DND-41 (cell line): ENCODE results near the gene DAB1.

ENCODE experiments used
- ATAC-seq: fragments of 200-7000 bp; cut with Tn5 transposase; 3 replicates; pipeline ENCODE4 v1.9.1; 2021; ENCODE audit warnings: low read depth; ENCODE audit not compliant: insufficient read depth
- DNase-seq: peaks from one replicate; pipeline ENCODE4 v3.0.0-alpha.2; 2020
- H2AFZ ChIP-seq: 2 replicates; pipeline ENCODE4 v1.6.0; 2012; ENCODE audit warnings: low read depth, low read length
- H3K27ac ChIP-seq: 2 replicates; pipeline ENCODE4 v1.5.1; 2012; ENCODE audit warnings: low read length, inconsistent platforms
- H3K27me3 ChIP-seq: fragments of 200-600 bp; sonication (generic); 2 replicates; pipeline ENCODE4 v1.6.0; 2012; ENCODE audit warnings: low read length, mild to moderate bottlenecking, inconsistent platforms; ENCODE audit not compliant: insufficient read depth, poor library complexity
- H3K36me3 ChIP-seq: 2 replicates; pipeline ENCODE4 v1.5.1; 2012; ENCODE audit warnings: low read length, inconsistent platforms; ENCODE audit not compliant: insufficient read depth
- H3K4me1 ChIP-seq: 2 replicates; pipeline ENCODE4 v1.5.1; 2012; ENCODE audit warnings: mild to moderate bottlenecking, low read length; ENCODE audit not compliant: insufficient read depth
- H3K4me2 ChIP-seq: 2 replicates; pipeline ENCODE4 v1.6.0; 2012; ENCODE audit warnings: mild to moderate bottlenecking, moderate library complexity, low read length, inconsistent platforms; ENCODE audit not compliant: insufficient read depth
- H3K4me3 ChIP-seq, 2 experiments: fragments of 200-600 bp in 1 of 2; shearing (Covaris generic) in 1 of 2; 2 replicates each; pipeline ENCODE4 v1.5.1; 2012 to 2016; ENCODE audit warnings: inconsistent platforms in 2 of 2, low read length in 2 of 2, mild to moderate bottlenecking in 2 of 2, low read depth in 1 of 2, moderate library complexity in 1 of 2
- H3K79me2 ChIP-seq: 2 replicates; pipeline ENCODE4 v1.6.0; 2012; ENCODE audit warnings: low read length, inconsistent platforms; ENCODE audit not compliant: insufficient read depth
- H3K9ac ChIP-seq: 2 replicates; pipeline ENCODE4 v1.6.0; 2012; ENCODE audit warnings: low read depth, mild to moderate bottlenecking, inconsistent platforms, low read length, moderate library complexity
- H3K9me3 ChIP-seq: 2 replicates; pipeline ENCODE4 v1.5.1; 2012; ENCODE audit warnings: low read length, moderate library complexity, mild to moderate bottlenecking, inconsistent platforms; ENCODE audit not compliant: insufficient read depth, severe bottlenecking
- H4K20me1 ChIP-seq: 2 replicates; pipeline ENCODE4 v1.6.0; 2012; ENCODE audit warnings: low read length; ENCODE audit not compliant: insufficient read depth
- EZH2 ChIP-seq: IDR thresholded peaks from 3 replicates; pipeline ENCODE4 v1.6.1; 2012; ENCODE audit warnings: borderline replicate concordance, low read depth, mild to moderate bottlenecking, moderate library complexity, low read length, inconsistent platforms; ENCODE audit not compliant: severe bottlenecking
- TF ChIP-seq, protein P1 (sequence below): IDR thresholded peaks from 2 replicates; pipeline ENCODE4 v1.5.1; 2012; ENCODE audit warnings: borderline replicate concordance, low read length, moderate library complexity, mild to moderate bottlenecking; ENCODE audit not compliant: poor library complexity, severe bottlenecking; ENCODE audit errors: extremely low read depth

Gene DAB1

GRCh38 chr1:57102561-57103326 lies 321.1 kb downstream of the DAB1 start:
- Histone ChIP-seq H2AFZ (no peak overlapping the region), H3K9ac (no peak overlapping the region), H3K9me3 (no peaks in the 10 kb centered on the region), H3K27me3 (no peaks in the 10 kb centered on the region), H3K36me3 (no peaks in the 10 kb centered on the region), H4K20me1 (no peaks in the 10 kb centered on the region), H3K79me2 (no peaks in the 10 kb centered on the region), H3K4me1 (no peaks in the 10 kb centered on the region), H3K27ac (no peak overlapping the region), H3K4me2 (no peak overlapping the region), H3K4me3 (no peak overlapping the region)
- no peak for DNase-seq
- TF ChIP-seq, protein P1, sequence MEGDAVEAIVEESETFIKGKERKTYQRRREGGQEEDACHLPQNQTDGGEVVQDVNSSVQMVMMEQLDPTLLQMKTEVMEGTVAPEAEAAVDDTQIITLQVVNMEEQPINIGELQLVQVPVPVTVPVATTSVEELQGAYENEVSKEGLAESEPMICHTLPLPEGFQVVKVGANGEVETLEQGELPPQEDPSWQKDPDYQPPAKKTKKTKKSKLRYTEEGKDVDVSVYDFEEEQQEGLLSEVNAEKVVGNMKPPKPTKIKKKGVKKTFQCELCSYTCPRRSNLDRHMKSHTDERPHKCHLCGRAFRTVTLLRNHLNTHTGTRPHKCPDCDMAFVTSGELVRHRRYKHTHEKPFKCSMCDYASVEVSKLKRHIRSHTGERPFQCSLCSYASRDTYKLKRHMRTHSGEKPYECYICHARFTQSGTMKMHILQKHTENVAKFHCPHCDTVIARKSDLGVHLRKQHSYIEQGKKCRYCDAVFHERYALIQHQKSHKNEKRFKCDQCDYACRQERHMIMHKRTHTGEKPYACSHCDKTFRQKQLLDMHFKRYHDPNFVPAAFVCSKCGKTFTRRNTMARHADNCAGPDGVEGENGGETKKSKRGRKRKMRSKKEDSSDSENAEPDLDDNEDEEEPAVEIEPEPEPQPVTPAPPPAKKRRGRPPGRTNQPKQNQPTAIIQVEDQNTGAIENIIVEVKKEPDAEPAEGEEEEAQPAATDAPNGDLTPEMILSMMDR, result no peak
- no peak for TF ChIP-seq EZH2
- no peak for ATAC-seq

GRCh38 chr1:57101209-57101608 lies 322.7 kb downstream of the DAB1 start:
- no peaks in the 10 kb centered on the region for H3K36me3 ChIP-seq
- H3K9me3 ChIP-seq, result no peaks in the 10 kb centered on the region
- TF ChIP-seq, protein P1, result no peak
- TF ChIP-seq EZH2, result no peak
- H3K27me3 ChIP-seq, result no peaks in the 10 kb centered on the region
- no peak overlapping the region for H3K9ac ChIP-seq
- no peaks in the 10 kb centered on the region for H3K79me2 ChIP-seq
- no peaks in the 10 kb centered on the region for H4K20me1 ChIP-seq
- H3K4me3 ChIP-seq, result no peak overlapping the region
- ATAC-seq, result no peak
- no peak overlapping the region for H3K27ac ChIP-seq
- no peak for DNase-seq
- H2AFZ ChIP-seq, result no peak overlapping the region
- H3K4me1 ChIP-seq, result no peaks in the 10 kb centered on the region
- no peak overlapping the region for H3K4me2 ChIP-seq

DNA sequence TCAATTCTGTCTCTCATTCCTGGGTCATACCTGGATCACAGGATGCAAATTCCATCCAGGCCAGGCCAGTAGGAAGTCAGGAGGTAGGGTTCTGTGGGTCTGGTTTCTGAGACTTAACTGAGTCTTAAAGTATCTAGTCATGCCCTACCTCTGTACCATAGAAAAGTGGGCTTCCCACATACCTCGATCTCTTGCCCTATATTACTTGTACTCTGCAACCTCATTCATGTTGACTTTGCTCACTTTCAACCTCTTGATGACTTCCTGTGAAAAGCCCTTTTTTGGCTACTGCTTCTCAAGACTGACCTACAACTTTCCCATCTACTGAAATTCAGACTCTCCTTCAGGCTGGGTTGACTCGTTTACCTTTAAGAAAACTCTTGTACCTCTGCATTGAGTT lies 329.1 kb downstream of the DAB1 start:
- Histone ChIP-seq H3K4me3 (no peak overlapping the region), H4K20me1 (no peaks in the 10 kb centered on the region), H3K27me3 (no peaks in the 10 kb centered on the region), H2AFZ (no peak overlapping the region), H3K4me1 (no peaks in the 10 kb centered on the region), H3K4me2 (no peak overlapping the region), H3K27ac (no peak overlapping the region), H3K36me3 (no peaks in the 10 kb centered on the region), H3K9me3 (no peaks in the 10 kb centered on the region), H3K79me2 (no peaks in the 10 kb centered on the region), H3K9ac (no peak overlapping the region)
- TF ChIP-seq, protein P1, result no peak
- TF ChIP-seq EZH2, result no peak
- ATAC-seq (no peak), DNase-seq (no peak)

- no peaks in the 10 kb centered on the region for H3K36me3 ChIP-seq
- H3K4me3 ChIP-seq, result no peak overlapping the region
- no peak overlapping the region for H2AFZ ChIP-seq
- DNase-seq (no peak), ATAC-seq (no peak)
- H3K27me3 ChIP-seq, result no peaks in the 10 kb centered on the region
- TF ChIP-seq EZH2, result no peak
- H4K20me1 ChIP-seq, result no peaks in the 10 kb centered on the region
- H3K9me3 ChIP-seq, result no peaks in the 10 kb centered on the region
- H3K4me1 ChIP-seq, result no peaks in the 10 kb centered on the region
- no peaks in the 10 kb centered on the region for H3K79me2 ChIP-seq
- no peak overlapping the region for H3K9ac ChIP-seq
- H3K27ac ChIP-seq, result no peak overlapping the region
- H3K4me2 ChIP-seq, result no peak overlapping the region
Observed at GRCh38 chr1:57093122-57093521, 330.7 kb downstream of the DAB1 start.
